Sigmoid colon (tissue), 7 donors: ENCODE results near the gene MRPL28. TPM values are rescaled to one million over a fixed set of nuclear protein-coding genes. Genes with fewer than 3 reads are reported as not detected.
"Not testable (repeated sequence)": the region's sequence is repeated elsewhere in the genome, so short reads cannot be mapped to it uniquely, and the experiment has no call there.

Experiments
- DNase-seq: peaks from one replicate; pipeline ENCODE4 v3.0.0-alpha.2; 2019
- H3K27ac ChIP-seq, 4 donors: fragments of 200-600 bp; sonication (generic); one replicate each; pipeline ENCODE4 v1.5.1; 2016 to 2019; ENCODE audit warnings: mild to moderate bottlenecking in 1 of 4
- H3K27me3 ChIP-seq, 3 donors: fragments of 200-600 bp; sonication (generic); one replicate each; pipeline ENCODE4 v1.5.1; 2019; ENCODE audit warnings: mild to moderate bottlenecking in 1 of 3
- H3K36me3 ChIP-seq, 4 donors: fragments of 200-600 bp; sonication (generic); one replicate each; pipeline ENCODE4 v1.5.1; 2016 to 2019
- H3K4me1 ChIP-seq, 4 donors: fragments of 200-600 bp; sonication (generic); one replicate each; pipeline ENCODE4 v1.5.1; 2017 to 2019
- H3K4me3 ChIP-seq, 4 donors: fragments of 200-600 bp; sonication (generic); one replicate each; pipeline ENCODE4 v1.5.1; 2017 to 2019; ENCODE audit warnings: mild to moderate bottlenecking in 2 of 4, moderate library complexity in 1 of 4
- H3K9me3 ChIP-seq, 4 donors: fragments of 200-600 bp in 3 of 4; sonication (generic) in 3 of 4; one replicate each; pipeline versions ENCODE4 v1.5.1 to v1.6.1; 2013 to 2019
- EP300 ChIP-seq, 4 donors: sonication (generic); formaldehyde crosslinking; IDR thresholded peaks; one replicate each; pipeline ENCODE4 v1.6.1; 2017; ENCODE audit warnings: antibody characterized with exemption in 4 of 4
- POLR2A ChIP-seq, 2 donors: fragments of 450-650 bp; IDR thresholded peaks; one replicate each; pipeline ENCODE4 v1.6.1; 2016; ENCODE audit warnings: antibody characterized with exemption in 2 of 2, mild to moderate bottlenecking in 2 of 2, moderate library complexity in 2 of 2
- POLR2AphosphoS5 ChIP-seq, 4 donors: sonication (generic); formaldehyde crosslinking; IDR thresholded peaks; one replicate each; pipeline ENCODE4 v1.6.1; 2017; ENCODE audit warnings: antibody characterized with exemption in 4 of 4
- WGBS, 2 donors: extraction: QIAGEN DNeasy Blood & Tissue Kit; methylation state at CpG; one replicate each; pipeline ENCODE4 v1.1.7; 2013; 5-methylcytosine and 5-hydroxymethylcytosine counted together
- intact Hi-C: fragments of 100-400 bp; cut with DNase I; formaldehyde crosslinking; loops from one replicate; pipeline ENCODE4 v1.15.1; 2023
- polyA plus RNA-seq, 3 donors: library from polyadenylated mRNA; stranded (reverse); fragments of 200-250 nt; gene quantifications; one replicate each; pipeline ENCODE4 v1.2.3, GENCODE V29; 2013
- total RNA-seq, 4 donors: library from RNA; depleted of rRNA; stranded (reverse); fragments of >200 nt; gene quantifications; one replicate each; pipeline ENCODE4 v1.1.0, GENCODE V29; 2016
- TF ChIP-seq, protein P1 (sequence below), 4 experiments: fragments of 450-650 bp in 3 of 4; fragments of 200-600 bp in 1 of 4; IDR thresholded peaks; one replicate each; pipeline ENCODE4 v1.5.1; 2016 to 2019; ENCODE audit warnings: antibody characterized with exemption in 4 of 4, mild to moderate bottlenecking in 3 of 4, moderate library complexity in 2 of 4
- donor health status: healthy with polysubstance abuse.
- donor health status: Bipolar disorder and iron deficiency.
- donor health status: healthy.

MRPL28 gene
- total and polyA plus RNA-seq, 7 donors, result 49.6 to 95.9 (median 74.5) TPM

GRCh38 chr16:342455-343213 is 27.7 kb downstream of the MRPL28 start:
- no peak for TF ChIP-seq POLR2A (IDR thresholded peaks at IDR 0.05)
- TF ChIP-seq, protein P1, sequence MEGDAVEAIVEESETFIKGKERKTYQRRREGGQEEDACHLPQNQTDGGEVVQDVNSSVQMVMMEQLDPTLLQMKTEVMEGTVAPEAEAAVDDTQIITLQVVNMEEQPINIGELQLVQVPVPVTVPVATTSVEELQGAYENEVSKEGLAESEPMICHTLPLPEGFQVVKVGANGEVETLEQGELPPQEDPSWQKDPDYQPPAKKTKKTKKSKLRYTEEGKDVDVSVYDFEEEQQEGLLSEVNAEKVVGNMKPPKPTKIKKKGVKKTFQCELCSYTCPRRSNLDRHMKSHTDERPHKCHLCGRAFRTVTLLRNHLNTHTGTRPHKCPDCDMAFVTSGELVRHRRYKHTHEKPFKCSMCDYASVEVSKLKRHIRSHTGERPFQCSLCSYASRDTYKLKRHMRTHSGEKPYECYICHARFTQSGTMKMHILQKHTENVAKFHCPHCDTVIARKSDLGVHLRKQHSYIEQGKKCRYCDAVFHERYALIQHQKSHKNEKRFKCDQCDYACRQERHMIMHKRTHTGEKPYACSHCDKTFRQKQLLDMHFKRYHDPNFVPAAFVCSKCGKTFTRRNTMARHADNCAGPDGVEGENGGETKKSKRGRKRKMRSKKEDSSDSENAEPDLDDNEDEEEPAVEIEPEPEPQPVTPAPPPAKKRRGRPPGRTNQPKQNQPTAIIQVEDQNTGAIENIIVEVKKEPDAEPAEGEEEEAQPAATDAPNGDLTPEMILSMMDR (IDR thresholded peaks at IDR 0.05), result no peak
- TF ChIP-seq POLR2AphosphoS5 (IDR thresholded peaks at IDR 0.05), result no peak
- TF ChIP-seq EP300 (IDR thresholded peaks at IDR 0.05), result no peak
- DNase-seq, result no peak
- WGBS, 2 donors, result 89 to 92% methylated on average over 18 of the region's 18 CpGs
- H3K36me3 ChIP-seq, result peaks cover 0 to 29% (median 5%) of the 10 kb centered on the region in 4 donors
- intact Hi-C loops, result no loop called here
- no peaks in the 10 kb centered on the region for H3K27me3 ChIP-seq
- no peaks in the 10 kb centered on the region for H3K9me3 ChIP-seq
- H3K4me1 ChIP-seq, result no peaks in the 10 kb centered on the region
- no peak overlapping the region for H3K4me3 ChIP-seq
- H3K27ac ChIP-seq, result no peak overlapping the region

DNA sequence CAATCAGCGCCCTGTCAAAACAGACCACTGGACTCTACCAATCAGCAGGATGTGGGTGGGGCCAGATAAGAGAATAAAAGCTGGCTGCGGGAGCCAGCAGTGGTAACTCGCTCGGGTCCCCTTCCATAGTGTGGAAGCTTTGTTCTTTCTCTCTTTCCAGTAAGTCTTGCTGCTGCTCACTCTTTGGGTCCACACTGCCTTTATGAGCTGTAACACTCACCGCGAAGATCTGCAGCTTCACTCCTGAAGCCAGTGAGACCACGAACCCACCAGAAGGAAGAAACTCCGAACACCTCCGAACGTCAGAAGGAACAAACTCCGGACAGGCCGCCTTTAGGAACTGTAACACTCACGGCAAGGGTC is 28.4 kb downstream of the MRPL28 start:
- H3K4me3 ChIP-seq, DNase-seq, H3K4me1 ChIP-seq, H3K27me3 ChIP-seq, H3K9me3 ChIP-seq, intact Hi-C loops, H3K27ac ChIP-seq: not testable (repeated sequence)
- 88 to 94% methylated on average over 13 of the region's 13 CpGs for WGBS, 2 donors
- H3K36me3 ChIP-seq, result peaks cover 0 to 29% (median 5%) of the 10 kb centered on the region in 4 donors

DNA sequence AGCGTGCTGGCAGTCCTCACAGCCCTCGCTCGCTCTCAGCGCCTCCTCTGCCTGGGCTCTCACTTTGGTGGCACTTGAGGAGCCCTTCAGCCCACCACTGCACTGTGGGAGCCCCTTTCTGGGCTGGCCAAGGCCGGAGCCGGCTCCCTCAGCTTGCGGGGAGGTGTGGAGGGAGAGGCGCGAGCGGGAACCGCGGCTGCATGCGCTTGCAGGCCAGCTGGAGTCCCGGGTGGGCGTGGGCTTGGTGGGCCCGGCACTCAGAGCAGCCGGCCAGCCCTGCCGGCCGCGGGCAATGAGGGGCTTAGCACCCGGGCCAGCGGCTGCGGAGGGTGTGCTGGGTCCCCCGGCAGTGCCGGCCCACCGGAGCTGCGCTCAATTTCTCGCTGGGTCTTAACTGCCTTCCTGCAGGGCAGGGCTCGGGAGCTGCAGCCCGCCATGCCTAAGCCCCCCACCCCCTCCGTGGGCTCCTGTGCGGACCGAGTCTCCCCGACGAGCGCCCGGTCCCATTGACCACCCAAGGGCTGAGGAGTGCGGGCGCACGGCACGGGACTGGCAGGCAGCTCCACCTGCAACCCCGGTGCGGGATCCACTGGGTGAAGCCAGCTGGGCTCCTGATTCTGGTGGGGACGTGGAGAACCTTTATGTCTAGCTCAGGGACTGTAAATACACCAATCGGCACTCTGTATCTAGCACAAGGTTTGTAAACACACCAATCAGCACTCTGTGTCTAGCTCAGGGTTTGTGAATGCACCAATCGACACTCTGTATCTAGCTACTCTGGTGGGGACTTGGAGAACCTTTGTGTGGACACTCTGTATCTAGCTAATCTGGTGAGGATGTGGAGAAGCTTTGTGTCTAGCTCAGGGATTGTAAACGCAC is 29.0 kb downstream of the MRPL28 start:
- H3K9me3 ChIP-seq, H3K4me3 ChIP-seq, H3K27me3 ChIP-seq, H3K27ac ChIP-seq, DNase-seq, intact Hi-C loops, H3K4me1 ChIP-seq: not testable (repeated sequence)
- 96 to 98% methylated on average over 46 to 47 of the region's 47 CpGs for whole genome bisulfite sequencing, 2 donors
- H3K36me3 ChIP-seq, result peaks cover 0 to 25% (median 2%) of the 10 kb centered on the region in 4 donors

GRCh38 chr16:340370-341091 is 29.8 kb downstream of the MRPL28 start:
- Histone ChIP-seq H3K4me3 (no peak overlapping the region), H3K27me3 (no peaks in the 10 kb centered on the region), H3K4me1 (no peaks in the 10 kb centered on the region), H3K9me3 (no peaks in the 10 kb centered on the region), H3K36me3 (peaks cover 0 to 16% (median 2%) of the 10 kb centered on the region in 4 donors), H3K27ac (no peak overlapping the region)
- TF ChIP-seq POLR2A (IDR thresholded peaks at IDR 0.05) (no peak), POLR2AphosphoS5 (IDR thresholded peaks at IDR 0.05) (no peak), EP300 (IDR thresholded peaks at IDR 0.05) (no peak)
- TF ChIP-seq, protein P1 (IDR thresholded peaks at IDR 0.05), result no peak
- intact Hi-C loops, result no loop called here
- no peak for DNase-seq
- WGBS, 2 donors, result 88 to 93% methylated on average over 23 of the region's 23 CpGs

DNA sequence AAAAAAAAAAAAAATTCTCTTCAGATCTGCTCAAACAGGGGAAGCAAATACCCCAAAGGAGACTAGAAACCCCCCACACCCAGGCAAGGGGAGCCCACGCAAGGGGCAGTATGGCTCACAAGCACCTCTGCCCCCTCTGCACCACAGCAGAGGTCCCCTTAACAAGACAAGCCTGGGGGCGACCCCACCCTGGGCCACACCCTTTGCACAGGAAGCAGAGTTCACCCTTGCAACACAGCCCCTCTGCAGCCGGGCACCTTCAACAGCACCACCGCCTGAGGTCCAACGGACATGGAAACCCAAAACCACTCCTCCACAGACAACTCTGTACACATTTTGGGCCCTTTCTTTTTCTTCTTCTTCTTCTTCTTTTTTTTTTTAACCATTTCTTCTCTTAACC is 30.7 kb downstream of the MRPL28 start:
- no peak for DNase-seq
- H3K27ac ChIP-seq, result no peak overlapping the region
- intact Hi-C loops, result no loop called here
- TF ChIP-seq, protein P1 (IDR thresholded peaks at IDR 0.05), result no peak
- H3K36me3 ChIP-seq, result peaks cover 0 to 8% (median 2%) of the 10 kb centered on the region in 4 donors
- 30 to 42% methylated on average over 5 of the region's 5 CpGs for WGBS, 2 donors
- no peaks in the 10 kb centered on the region for H3K9me3 ChIP-seq
- H3K4me1 ChIP-seq, result no peaks in the 10 kb centered on the region
- no peak overlapping the region for H3K4me3 ChIP-seq
- no peaks in the 10 kb centered on the region for H3K27me3 ChIP-seq
